NB4 (cell line): ENCODE measurements around the gene CCBE1.

ENCODE experiments used
- DNase-seq: peaks from one replicate; pipeline ENCODE4 v3.0.0; 2010; ENCODE audit warnings: low read depth
- H3K4me3 ChIP-seq: one replicate; pipeline ENCODE4 v1.5.1; 2011; ENCODE audit warnings: mild to moderate bottlenecking, low read depth, low read length, moderate library complexity
- MYC ChIP-seq: IDR thresholded peaks from 2 replicates; pipeline ENCODE4 v1.6.1; 2011; ENCODE audit warnings: low read depth, low read length
- POLR2A ChIP-seq: IDR thresholded peaks from 2 replicates; pipeline ENCODE4 v1.6.1; 2011; ENCODE audit warnings: mild to moderate bottlenecking; ENCODE audit not compliant: insufficient read length; ENCODE audit errors: extremely low read depth
- TF ChIP-seq, protein P1 (sequence below): IDR thresholded peaks from one replicate; pipeline ENCODE4 v1.5.1; 2012; ENCODE audit warnings: low read depth, low read length
- TF ChIP-seq, protein P2 (sequence below): IDR thresholded peaks from 2 replicates; pipeline ENCODE4 v1.6.1; 2011; ENCODE audit warnings: low read depth, low read length

CCBE1 gene

DNA sequence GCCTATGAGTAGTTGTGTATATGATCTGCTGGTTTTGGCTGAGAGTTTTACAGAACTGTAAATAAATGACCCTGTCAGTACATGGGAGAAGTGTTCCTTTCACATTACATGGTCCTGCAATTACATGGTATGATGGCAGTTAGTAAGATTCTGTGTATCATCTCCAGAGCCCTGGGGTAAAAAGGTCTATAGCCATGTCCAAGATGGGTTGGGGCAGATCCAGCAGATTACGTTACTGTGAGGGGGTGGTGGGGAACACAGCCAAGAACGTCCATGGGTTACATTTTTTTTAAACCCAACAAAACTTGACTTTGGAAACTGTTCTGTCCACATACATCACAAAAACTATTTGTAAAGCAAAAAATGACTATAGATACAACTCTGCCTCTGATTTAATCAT, 274.0 kb downstream of the CCBE1 start:
- no peak overlapping the region for H3K4me3 ChIP-seq
- TF ChIP-seq, protein P1, sequence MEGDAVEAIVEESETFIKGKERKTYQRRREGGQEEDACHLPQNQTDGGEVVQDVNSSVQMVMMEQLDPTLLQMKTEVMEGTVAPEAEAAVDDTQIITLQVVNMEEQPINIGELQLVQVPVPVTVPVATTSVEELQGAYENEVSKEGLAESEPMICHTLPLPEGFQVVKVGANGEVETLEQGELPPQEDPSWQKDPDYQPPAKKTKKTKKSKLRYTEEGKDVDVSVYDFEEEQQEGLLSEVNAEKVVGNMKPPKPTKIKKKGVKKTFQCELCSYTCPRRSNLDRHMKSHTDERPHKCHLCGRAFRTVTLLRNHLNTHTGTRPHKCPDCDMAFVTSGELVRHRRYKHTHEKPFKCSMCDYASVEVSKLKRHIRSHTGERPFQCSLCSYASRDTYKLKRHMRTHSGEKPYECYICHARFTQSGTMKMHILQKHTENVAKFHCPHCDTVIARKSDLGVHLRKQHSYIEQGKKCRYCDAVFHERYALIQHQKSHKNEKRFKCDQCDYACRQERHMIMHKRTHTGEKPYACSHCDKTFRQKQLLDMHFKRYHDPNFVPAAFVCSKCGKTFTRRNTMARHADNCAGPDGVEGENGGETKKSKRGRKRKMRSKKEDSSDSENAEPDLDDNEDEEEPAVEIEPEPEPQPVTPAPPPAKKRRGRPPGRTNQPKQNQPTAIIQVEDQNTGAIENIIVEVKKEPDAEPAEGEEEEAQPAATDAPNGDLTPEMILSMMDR = no peak
- TF ChIP-seq, protein P2, sequence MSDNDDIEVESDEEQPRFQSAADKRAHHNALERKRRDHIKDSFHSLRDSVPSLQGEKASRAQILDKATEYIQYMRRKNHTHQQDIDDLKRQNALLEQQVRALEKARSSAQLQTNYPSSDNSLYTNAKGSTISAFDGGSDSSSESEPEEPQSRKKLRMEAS = no peak
- TF ChIP-seq MYC (no peak), POLR2A (no peak)
- DNase-seq = no peak

DNA sequence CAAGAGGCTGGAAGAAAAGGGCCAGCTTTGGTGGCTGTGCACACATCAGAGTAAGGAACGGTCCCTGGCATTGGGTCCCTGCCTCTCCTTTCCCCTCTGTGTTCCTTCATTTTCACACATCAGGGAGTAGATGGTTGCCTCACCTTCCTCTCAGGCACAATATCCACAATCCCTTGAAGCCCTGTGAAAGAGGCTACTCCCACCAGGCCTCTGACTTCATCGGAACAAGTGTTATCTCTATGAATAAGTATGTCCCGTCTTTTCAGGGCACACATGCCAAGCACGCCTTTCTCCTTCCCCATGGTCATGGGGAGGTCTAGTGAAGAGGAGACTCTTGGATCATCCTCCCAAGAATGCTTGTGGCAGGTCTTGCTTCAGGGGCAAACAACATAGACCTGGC, 277.0 kb downstream of the CCBE1 start:
- DNase-seq = no peak
- TF ChIP-seq POLR2A (no peak), MYC (no peak)
- TF ChIP-seq, protein P2 = no peak
- TF ChIP-seq, protein P1 = no peak
- H3K4me3 ChIP-seq = no peak overlapping the region

DNA sequence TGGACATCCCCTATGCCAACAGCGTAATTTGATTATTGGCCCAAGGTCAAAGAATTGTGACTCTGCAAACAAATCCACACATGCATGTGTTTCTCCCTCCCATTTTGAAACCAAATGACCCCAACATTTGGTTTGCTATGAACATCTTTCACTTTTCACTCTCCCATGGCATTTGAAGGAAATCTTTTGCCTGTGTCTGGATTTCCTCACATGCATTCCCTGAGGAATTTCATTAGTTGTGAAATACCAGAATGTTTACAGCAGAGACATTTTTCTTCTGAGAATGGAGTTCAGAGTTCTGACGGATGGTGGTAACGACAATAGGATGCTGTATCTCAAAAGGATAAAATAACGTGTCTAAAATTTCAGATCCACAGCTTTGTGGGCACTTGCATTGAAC, 277.8 kb downstream of the CCBE1 start:
- TF ChIP-seq MYC (no peak), POLR2A (no peak)
- TF ChIP-seq, protein P1 = no peak
- TF ChIP-seq, protein P2 = no peak
- no peak for DNase-seq

DNA sequence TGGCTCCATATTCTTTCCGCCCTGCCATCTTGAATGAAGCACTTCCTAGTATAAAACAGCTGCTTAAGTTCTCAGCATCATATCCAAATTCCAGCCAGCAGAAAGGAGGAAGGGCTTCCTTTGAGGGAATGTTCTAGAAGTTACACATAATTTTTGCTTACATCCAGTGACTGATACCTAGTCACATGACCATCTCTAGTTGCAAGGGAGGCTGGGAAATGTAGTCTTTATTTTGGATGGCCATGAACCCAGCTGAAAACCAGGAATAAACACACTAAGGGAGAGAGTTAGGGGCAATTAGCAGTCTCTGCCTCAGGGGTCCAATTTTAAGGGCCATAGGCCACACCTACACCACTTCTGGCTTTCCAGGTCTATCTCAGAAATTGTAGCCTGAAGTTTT, 280.4 kb downstream of the CCBE1 start:
- no peak for DNase-seq
- no peak for TF ChIP-seq MYC

More for the DNA sequence above, 277.8 kb downstream of the CCBE1 start:
- no peak overlapping the region for H3K4me3 ChIP-seq

DNA sequence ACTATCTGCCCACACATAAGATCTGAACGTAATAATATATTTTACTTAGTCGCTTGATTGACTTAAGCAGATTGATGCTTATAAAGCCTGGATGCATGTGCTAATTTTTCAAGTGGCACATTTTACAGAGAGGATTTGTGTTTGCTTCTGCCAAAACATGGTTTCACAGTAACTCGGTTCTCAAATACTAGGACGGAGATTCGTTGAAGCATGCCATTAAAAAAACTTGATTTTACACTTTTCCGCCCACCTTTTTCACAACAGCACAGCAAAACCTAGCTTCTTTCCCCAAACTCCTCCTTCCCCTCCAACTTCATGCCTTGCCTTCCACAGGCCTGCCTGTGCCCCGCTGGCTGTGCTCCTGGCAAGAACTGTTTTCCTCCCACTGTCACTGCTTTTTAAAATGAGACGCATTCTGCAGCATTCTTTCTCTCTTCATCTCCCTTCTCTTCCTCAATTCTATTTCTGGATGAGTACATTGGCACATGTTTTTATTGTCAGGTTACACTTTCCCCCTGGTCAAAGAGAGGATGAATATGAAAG, 283.0 kb downstream of the CCBE1 start:
- no peak for DNase-seq
- TF ChIP-seq, protein P1 = no peak
- no peak for TF ChIP-seq POLR2A
- TF ChIP-seq, protein P2 = no peak
- H3K4me3 ChIP-seq = no peak overlapping the region

More for the DNA sequence above, 280.4 kb downstream of the CCBE1 start:
- no peak overlapping the region for H3K4me3 ChIP-seq

DNA sequence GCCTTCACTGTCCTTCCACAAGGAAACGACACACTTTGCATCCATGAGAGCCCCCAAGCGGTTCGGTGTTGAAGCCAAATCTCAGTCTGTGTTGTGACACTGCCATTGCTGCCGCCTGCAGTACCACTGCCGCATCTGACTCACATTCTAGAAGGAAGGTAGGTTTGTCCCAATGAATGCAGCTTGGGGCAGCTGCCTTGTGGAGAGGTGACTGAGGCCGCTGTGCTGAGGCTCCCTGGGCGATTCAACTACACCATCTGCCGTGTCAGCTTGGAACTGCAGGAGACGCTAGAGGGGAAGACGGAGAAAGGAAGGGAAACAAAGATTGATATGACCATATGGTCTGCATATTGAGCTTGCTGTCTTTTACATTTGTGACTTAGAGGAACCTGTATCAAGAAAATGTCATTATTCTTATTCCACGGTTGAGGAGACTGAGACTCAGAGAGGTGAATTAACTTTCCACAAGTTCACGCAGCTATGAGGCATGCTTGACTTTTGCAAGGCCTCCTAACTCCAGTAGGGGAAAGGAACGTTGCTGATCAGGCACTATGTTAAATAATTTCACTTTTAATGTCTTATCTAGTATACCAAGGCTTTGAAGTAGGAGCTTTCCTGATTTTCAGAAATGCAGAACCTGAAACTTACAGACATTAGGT, 294.7 kb downstream of the CCBE1 start:
- TF ChIP-seq, protein P1 = peak; percentile 77
- no peak for TF ChIP-seq POLR2A
- H3K4me3 ChIP-seq = no peak overlapping the region
- DNase-seq = peak; percentile 85
